ENCODE measurements around the gene STK24.
A peak's percentile ranks its signal among the peaks of the same experiment; 100 is the strongest.

STK24 gene

GRCh38 chr13:98479496-98480003 lies 97.4 kb downstream of the STK24 start:
- no peak for TF ChIP-seq CTCF (IDR thresholded peaks at IDR 0.05; ENCODE audit: control insufficient read depth, insufficient read depth, low read depth, low read length, missing control alignments)
- DNase-seq (ENCODE audit: low read depth): no peak
- no peak overlapping the region for H3K4me3 ChIP-seq (ENCODE audit: control insufficient read depth, low read depth, low read length)

- DNase-seq (ENCODE audit: low read depth): no peak
- no peak overlapping the region for H3K4me3 ChIP-seq (ENCODE audit: control insufficient read depth, low read depth, low read length)
- TF ChIP-seq CTCF (IDR thresholded peaks at IDR 0.05; ENCODE audit: control insufficient read depth, insufficient read depth, low read depth, low read length, missing control alignments): no peak
Observed at GRCh38 chr13:98478189-98479129, 98.4 kb downstream of the STK24 start.

GRCh38 chr13:98476538-98476966 lies 100.4 kb downstream of the STK24 start:
- DNase-seq (ENCODE audit: low read depth): peak; percentile 71
- TF ChIP-seq CTCF (IDR thresholded peaks at IDR 0.05; ENCODE audit: control insufficient read depth, insufficient read depth, low read depth, low read length, missing control alignments): no peak
- no peak overlapping the region for H3K4me3 ChIP-seq (ENCODE audit: control insufficient read depth, low read depth, low read length)

- H3K4me3 ChIP-seq (ENCODE audit: control insufficient read depth, low read depth, low read length): no peak overlapping the region
- no peak for DNase-seq (ENCODE audit: low read depth)
- no peak for TF ChIP-seq CTCF (IDR thresholded peaks at IDR 0.05; ENCODE audit: control insufficient read depth, insufficient read depth, low read depth, low read length, missing control alignments)
Observed at GRCh38 chr13:98476106-98476505, 100.8 kb downstream of the STK24 start.

GRCh38 chr13:98475522-98475921 lies 101.4 kb downstream of the STK24 start:
- TF ChIP-seq CTCF (IDR thresholded peaks at IDR 0.05; ENCODE audit: control insufficient read depth, insufficient read depth, low read depth, low read length, missing control alignments): no peak
- no peak overlapping the region for H3K4me3 ChIP-seq (ENCODE audit: control insufficient read depth, low read depth, low read length)
- no peak for DNase-seq (ENCODE audit: low read depth)

- no peak overlapping the region for H3K4me3 ChIP-seq (ENCODE audit: control insufficient read depth, low read depth, low read length)
- no peak for DNase-seq (ENCODE audit: low read depth)
- TF ChIP-seq CTCF (IDR thresholded peaks at IDR 0.05; ENCODE audit: control insufficient read depth, insufficient read depth, low read depth, low read length, missing control alignments): no peak
Observed at GRCh38 chr13:98474761-98475160, 102.1 kb downstream of the STK24 start.
